SK-MEL-5 (cell line): ENCODE measurements around the gene INKA1. TPM values are rescaled to one million over a fixed set of nuclear protein-coding genes. Genes with fewer than 3 reads are reported as not detected.
A peak's percentile ranks its signal among the peaks of the same experiment; 100 is the strongest.
"Not testable (repeated sequence)": the region's sequence is repeated elsewhere in the genome, so short reads cannot be mapped to it uniquely, and the experiment has no call there.

Source experiments
- DNase-seq: peaks from one replicate; pipeline ENCODE4 v3.0.0-alpha.2; 2016; ENCODE audit warnings: low read depth, low spot score
- in situ Hi-C: cut with HindIII; loops from 2 replicates; pipeline ENCODE4 v1.10.0; 2016; ENCODE audit warnings: low sequenced_read_pairs, high pct_unique_total_duplicates, low pct_unique_long_range_greater_than_20kb
- total RNA-seq: library from RNA; depleted of rRNA; stranded (reverse); fragments of >200 nt; shearing (Covaris generic); gene quantifications from 2 replicates; pipeline ENCODE4 v1.2.3, GENCODE V29; 2014

Gene INKA1
- total RNA-seq, 1 experiment from 2014 or later: 6.9 TPM

DNA sequence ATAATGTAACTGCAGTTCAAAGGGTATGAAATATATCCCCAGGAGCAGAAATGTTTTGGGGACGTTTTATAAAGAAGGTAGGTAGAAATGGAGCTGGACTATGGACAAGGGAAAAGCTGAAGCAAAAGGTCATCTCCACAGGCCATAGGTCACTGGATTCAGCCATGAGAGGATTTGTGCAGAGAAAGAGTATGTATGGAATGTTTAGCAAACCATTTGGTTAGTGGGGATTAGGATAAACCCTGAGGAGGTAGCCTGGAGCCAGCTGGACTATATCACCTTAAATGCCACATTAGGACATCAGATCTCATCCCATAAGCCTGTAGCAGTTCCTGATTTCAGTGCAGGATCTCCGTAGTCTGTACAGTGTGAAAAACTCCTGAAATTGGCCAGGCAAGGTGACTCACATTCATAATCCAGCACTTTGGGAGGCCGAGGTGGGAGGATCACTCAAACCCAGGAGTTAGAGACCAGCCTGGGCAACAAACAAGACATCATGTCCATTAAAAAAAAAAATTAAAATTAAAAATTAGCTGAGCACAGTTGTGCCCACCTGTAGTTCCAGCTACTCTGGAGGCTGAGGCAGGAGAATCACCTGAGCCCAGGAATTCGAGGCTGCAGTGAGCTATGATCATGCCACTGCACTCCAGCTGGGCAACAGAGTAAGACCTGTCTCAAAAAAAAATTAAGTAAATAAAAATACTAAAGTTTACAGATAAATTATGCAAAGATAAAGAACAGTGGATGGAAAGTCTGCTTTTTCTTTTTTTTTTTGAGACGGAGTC lies 21.5 kb upstream of the INKA1 start:
- in situ Hi-C loops: no loop called here

GRCh38 chr3:49782277-49782676 lies 20.8 kb upstream of the INKA1 start:
- DNase-seq, in situ Hi-C loops: not testable (repeated sequence)

More for the DNA sequence above, 21.5 kb upstream of the INKA1 start:
- DNase-seq: no peak

DNA sequence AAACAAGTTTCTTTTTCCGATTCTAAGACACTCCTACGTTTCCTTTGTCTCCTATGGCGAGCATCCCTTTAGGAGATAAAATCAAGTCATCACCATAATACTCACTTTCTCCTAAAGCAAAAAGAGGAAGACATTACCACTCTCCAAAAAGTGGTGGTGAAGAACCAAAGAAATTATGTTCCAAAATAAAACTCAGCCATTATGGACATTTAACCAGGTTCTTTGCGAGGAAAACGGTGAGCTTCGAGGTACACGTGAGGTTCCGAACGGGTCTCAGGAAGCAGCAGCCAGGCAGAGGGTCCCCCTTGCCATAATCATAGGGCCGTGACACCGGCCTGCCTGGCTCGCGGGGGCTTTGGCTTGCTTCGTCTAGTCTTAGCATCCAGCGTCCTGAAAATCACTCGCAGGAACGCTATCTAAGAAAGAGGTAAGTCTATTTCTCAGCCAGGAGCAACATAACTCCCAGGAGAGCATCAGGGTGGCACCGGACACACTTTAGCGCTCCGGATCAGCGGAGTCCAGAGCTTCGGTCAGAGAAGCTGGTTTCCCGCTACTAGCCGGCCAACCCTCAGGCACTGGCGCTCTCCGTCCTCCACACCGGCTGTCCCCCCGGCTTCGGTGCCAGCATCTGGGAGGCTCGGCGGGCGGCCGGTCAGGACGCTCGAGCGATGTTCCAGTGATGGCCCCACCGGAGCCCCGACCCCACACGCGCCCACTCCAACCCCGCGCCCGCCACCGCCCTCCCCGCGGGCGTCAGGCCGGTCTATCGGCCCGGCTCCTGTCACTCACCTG lies 17.3 kb upstream of the INKA1 start:
- DNase-seq: no peak
- in situ Hi-C loops: no loop called here

- in situ Hi-C loops: no loop called here
- DNase-seq: peak; percentile 100
Observed at GRCh38 chr3:49786357-49787181, 16.5 kb upstream of the INKA1 start, which contains the start of gene IP6K1. TSS of gene IP6K1 (minus strand) at chr3:49786542. CDS start at chr3:49748040, 38,502 bp downstream.

DNA sequence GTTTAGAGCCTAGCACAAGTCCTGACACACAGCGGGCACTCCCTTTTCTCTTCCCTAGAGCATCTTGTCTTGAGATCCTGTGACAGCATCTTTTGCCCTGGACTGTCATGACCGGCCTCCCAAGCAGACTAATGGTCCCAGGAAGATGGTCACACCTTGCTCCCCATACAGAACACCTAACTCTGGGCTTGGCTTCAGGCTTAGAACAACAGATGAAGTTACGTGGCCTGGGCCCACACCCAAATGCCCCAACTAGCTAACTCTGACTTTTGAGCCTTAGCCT lies 15.9 kb upstream of the INKA1 start:
- DNase-seq: no peak
- in situ Hi-C loops: no loop called here

DNA sequence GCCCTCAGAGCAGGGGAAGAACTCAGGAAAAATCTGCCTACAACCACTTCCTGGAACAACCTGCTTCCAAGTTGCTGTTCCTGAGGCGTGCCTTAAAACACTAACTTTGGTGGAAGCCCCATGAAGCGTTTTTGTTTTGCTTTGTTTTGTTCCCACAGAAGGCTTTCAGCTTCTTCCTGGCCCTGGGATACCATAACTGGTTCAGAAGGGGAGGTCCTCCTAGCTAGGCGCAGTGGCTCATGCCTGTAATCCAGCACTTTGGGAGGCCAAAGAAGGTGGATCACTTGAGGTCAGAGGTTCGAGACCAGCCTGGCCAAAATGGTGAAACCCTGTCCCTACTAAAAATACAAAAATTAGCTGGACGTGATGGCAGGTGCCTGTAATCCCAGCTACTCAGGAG lies 15.5 kb upstream of the INKA1 start:
- in situ Hi-C loops: no loop called here

DNA sequence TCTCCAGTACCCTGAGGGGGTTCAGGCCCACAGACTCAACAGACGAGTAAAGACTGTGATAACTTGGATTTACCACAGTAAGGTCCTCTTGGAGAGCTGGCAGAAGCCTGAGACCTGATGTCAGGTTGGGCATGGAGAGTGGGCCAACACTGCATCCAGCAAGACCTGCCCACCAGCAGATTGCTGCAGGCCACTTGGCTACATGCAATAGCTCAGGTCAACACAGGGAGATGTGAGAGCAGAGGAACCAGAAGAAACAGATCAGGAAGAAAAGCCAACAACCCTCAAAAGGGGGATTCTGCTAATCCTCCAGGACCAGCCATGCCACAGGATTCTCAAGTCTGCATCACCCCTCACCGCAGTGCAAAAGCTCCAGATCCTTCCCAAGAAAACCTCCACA lies 15.0 kb upstream of the INKA1 start:
- DNase-seq: no peak
- in situ Hi-C loops: no loop called here

More for the DNA sequence above, 15.5 kb upstream of the INKA1 start:
- no peak for DNase-seq

- in situ Hi-C loops: no loop called here
- no peak for DNase-seq
Observed at GRCh38 chr3:49790626-49791411, 12.2 kb upstream of the INKA1 start.

GRCh38 chr3:49791571-49791970 lies 11.5 kb upstream of the INKA1 start:
- in situ Hi-C loops: no loop called here

GRCh38 chr3:49792371-49793150 lies 10.5 kb upstream of the INKA1 start:
- in situ Hi-C loops: no loop called here
- DNase-seq: no peak

More at GRCh38 chr3:49791571-49791970, 11.5 kb upstream of the INKA1 start:
- DNase-seq: no peak

GRCh38 chr3:49793486-49794085 lies 9.5 kb upstream of the INKA1 start:
- in situ Hi-C loops: no loop called here
- no peak for DNase-seq

DNA sequence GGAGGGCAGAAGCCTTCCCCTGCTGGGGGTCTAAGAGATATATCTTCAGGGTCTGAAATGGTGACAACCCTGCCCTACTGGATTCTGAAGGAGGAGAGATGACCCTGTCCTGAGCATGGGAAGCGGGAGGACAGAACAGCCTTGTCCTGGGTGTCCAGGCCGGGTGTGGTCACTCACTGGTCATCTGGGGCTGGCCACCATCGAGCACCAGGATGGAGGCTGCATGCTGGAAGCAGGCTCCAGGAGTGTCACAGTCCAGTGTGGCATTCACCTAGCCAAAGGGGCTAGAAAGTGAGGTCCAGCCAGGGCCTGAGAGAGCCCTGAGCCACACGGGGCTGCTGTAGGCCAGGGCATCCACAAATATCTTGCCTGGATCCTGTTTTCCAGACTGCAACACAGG lies 8.6 kb upstream of the INKA1 start:
- in situ Hi-C loops: no loop called here
- DNase-seq: no peak

DNA sequence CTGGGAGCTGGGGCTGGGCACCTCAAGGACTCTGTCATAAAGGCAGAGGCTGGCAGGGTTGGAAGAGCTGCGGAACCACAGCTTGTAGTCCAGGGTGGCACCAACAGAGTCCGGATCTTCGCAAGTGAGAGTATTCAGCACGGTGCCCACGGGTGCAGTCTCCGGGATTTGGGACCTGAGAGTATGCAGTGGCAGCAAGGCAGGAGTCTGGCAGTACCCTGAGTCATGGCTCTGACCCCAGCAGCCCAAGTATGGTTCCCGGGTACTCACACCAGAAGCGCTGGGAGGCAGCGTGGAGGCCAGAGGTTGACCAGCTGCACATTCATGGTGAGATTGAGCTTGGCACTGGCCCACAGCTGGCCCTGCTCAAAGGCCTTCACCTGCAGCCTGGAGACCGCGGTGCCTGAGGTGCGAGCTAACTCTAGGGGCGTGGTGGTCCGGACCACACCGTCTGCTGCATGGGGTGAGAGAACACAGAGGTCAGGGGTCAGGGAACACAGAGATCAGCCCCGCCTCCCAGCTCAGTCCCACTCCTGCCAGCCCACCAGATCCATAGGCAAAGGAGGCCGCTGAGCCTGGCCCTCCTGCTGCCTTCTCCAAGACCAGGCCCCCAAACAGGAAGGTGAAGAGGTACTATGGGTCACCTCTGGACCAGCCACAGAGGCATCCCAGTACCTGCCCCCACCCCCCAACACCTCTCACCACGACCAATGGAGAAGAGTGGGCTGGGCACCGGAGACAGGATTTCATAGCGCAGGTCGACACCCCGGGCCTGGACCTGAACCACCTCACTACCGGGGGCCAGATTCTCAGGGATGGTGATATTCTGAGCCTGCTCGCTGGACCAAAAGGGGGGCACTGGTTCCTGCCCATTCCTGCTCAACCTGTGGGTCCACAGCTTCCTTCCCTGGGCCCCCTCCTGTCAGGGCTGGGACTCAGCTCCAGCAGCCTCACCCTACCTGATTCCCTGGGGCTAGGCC lies 7.8 kb upstream of the INKA1 start:
- in situ Hi-C loops: no loop called here
- no peak for DNase-seq

DNA sequence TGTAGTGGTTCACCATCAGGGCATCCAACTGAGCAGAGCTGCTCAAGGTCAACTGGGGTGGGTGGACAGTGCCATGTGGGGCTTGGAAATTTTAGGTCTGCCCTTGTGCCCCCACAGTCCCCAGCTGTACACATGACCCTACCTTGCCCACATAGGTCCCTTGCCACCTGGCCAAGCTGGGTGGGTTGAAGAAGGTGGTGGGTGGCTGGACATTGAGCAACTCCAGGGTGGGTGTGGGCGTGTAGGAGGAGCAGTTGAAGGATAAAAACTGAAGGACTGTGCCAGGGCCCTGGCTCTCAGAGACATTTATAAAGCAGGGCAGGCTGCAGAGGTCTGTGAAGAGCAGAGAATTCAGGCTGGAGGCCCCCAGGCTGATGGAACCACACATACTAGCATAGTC lies 4.0 kb upstream of the INKA1 start:
- DNase-seq: no peak
- in situ Hi-C loops: no loop called here

- in situ Hi-C loops: no loop called here
- no peak for DNase-seq
Observed at GRCh38 chr3:49799761-49800160, 3.3 kb upstream of the INKA1 start, which contains the start of gene CDHR4. TSS of gene CDHR4 (minus strand) at chr3:49799873. CDS start at chr3:49799812, 61 bp downstream.
